HepG2 (cell line): Measurements from ENCODE around the gene NGEF. TPM values are rescaled to one million over a fixed set of nuclear protein-coding genes. Genes with fewer than 3 reads are reported as not detected.

Source experiments
- ELF3 ChIP-seq: IDR thresholded peaks from 2 replicates; pipeline ENCODE4 v1.6.1; 2016; ENCODE audit warnings: missing genetic modification reagents, missing compliant biosample characterization
- ETV6 ChIP-seq: sonication (generic); formaldehyde crosslinking; conservative IDR thresholded peaks from 2 replicates; pipeline ENCODE4 v1.4.0; 2020; ENCODE audit warnings: missing genetic modification reagents
- FOXK1 ChIP-seq: sonication (generic); formaldehyde crosslinking; IDR thresholded peaks from 2 replicates; pipeline ENCODE4 v1.4.0; 2020; ENCODE audit warnings: low read depth, missing genetic modification reagents, borderline replicate concordance
- GPN1 ChIP-seq: sonication (generic); formaldehyde crosslinking; IDR thresholded peaks from 2 replicates; pipeline ENCODE4 v1.5.1; 2020; ENCODE audit warnings: missing genetic modification reagents, borderline replicate concordance
- KDM3A ChIP-seq: IDR thresholded peaks from 2 replicates; pipeline ENCODE4 v1.6.1; 2018; ENCODE audit warnings: low read depth, missing compliant biosample characterization
- ZNF235 ChIP-seq: sonication (generic); formaldehyde crosslinking; IDR thresholded peaks from 2 replicates; pipeline ENCODE4 v1.8.1; 2023; ENCODE audit warnings: mild to moderate bottlenecking, missing genetic modification reagents, borderline replicate concordance
- ZNF317 ChIP-seq: sonication (generic); formaldehyde crosslinking; IDR thresholded peaks from 2 replicates; pipeline ENCODE4 v1.5.0; 2020; ENCODE audit warnings: mild to moderate bottlenecking, missing genetic modification reagents
- ZNF333 ChIP-seq: sonication (generic); formaldehyde crosslinking; IDR thresholded peaks from 2 replicates; pipeline ENCODE4 v1.4.0; 2020; ENCODE audit warnings: mild to moderate bottlenecking, missing genetic modification reagents, borderline replicate concordance
- ZNF766 ChIP-seq: sonication (generic); formaldehyde crosslinking; IDR thresholded peaks from 2 replicates; pipeline ENCODE4 v1.5.0; 2020; ENCODE audit warnings: missing genetic modification reagents, borderline replicate concordance
- polyA plus RNA-seq, 8 experiments: library from polyadenylated mRNA; depleted of rRNA in 3 of 8; stranded (reverse) in 7 of 8; unstranded in 1 of 8; fragments of >200 nt; fragmentation: Illumina TruSeq in 4 of 8; extraction: Trizol in 4 of 8; gene quantifications; 2 replicates each; pipeline versions ENCODE4 v1.2.1 to v1.2.3, GENCODE V29; 2011 to 2016; ENCODE audit warnings: low read depth in 4 of 8, missing spikeins in 1 of 8, mixed read lengths in 1 of 8; ENCODE audit not compliant: insufficient read depth in 1 of 8
- total RNA-seq, 5 experiments: library from RNA; depleted of rRNA; stranded (reverse); fragments of >200 nt; fragmentation: Illumina TruSeq; extraction: Trizol; gene quantifications; 2 replicates each; pipeline ENCODE4 v1.2.3, GENCODE V29; 2016; ENCODE audit warnings: low read depth in 1 of 5
- TF ChIP-seq, protein P1 (sequence below): IDR thresholded peaks from 2 replicates; pipeline ENCODE4 v1.6.1; 2016; ENCODE audit warnings: low read depth
- TF ChIP-seq, protein P2 (sequence below): sonication (generic); formaldehyde crosslinking; IDR thresholded peaks from 2 replicates; pipeline ENCODE4 v1.4.0; 2020; ENCODE audit warnings: missing genetic modification reagents, mild to moderate bottlenecking, borderline replicate concordance
- TF ChIP-seq, protein P3 (sequence below): sonication (generic); formaldehyde crosslinking; IDR thresholded peaks from 2 replicates; pipeline ENCODE4 v1.4.0; 2020; ENCODE audit warnings: mild to moderate bottlenecking, low read depth, missing genetic modification reagents
- TF ChIP-seq, protein P4 (sequence below): sonication (generic); formaldehyde crosslinking; conservative IDR thresholded peaks from 2 replicates; pipeline ENCODE4 v1.8.0; 2022; ENCODE audit warnings: missing genetic modification reagents
- TF ChIP-seq, protein P5 (sequence below): sonication (generic); formaldehyde crosslinking; IDR thresholded peaks from 2 replicates; pipeline ENCODE4 v1.8.1; 2023; ENCODE audit warnings: mild to moderate bottlenecking, missing genetic modification reagents
- TF ChIP-seq, protein P6 (sequence below): sonication (generic); formaldehyde crosslinking; IDR thresholded peaks from 2 replicates; pipeline ENCODE4 v1.8.1; 2022; ENCODE audit warnings: low read depth, mild to moderate bottlenecking, missing genetic modification reagents

Gene NGEF
- total and polyA plus RNA-seq, 2 of the 13 experiments (the other 11 are each of a cell fraction or from before 2014, with no cell fraction given), result 14.4 to 36.9 TPM

DNA sequence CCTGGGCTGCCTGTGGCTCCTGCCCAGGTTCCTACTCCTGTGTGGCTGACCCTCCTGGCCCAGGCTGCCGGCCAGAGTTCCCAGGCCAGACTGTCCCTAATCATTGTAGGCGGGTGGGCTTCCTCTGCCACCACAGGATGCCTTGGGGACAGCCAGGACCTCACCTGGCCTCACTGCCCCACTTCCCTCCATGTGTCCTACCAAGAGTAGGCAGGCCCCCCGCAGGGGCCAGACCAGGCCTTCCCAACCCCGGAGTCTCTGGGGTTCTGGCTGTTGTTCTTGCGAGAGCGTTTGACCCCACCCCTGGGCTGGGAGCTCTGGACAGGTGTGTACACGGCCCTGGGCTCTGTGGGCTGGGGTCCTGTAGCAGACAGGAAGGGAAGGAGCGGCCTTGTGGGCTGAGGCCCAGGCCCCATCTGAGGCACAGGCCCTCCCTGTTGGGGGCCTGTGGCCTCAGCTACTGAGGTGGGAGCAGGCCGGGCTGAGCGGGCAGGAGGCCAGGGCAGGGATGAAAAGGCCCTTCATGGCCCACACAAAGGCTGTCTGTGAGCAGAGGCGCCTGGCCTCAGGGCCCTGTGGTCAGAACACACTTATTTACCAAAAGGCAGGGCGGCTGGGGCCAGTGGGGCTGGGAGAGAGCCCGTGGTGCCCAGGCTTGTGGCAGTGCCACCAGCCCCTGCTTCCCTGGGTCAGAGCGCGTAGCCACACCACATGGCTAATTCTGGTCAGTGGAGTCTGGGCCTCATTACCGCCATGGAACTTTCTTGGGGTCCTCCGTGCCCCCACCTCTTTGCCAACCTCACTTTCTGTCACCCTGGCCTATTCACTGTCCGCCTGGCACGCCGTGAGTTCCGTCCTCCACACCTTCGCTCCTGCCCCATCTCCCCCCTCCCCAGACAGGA, 141.0 kb downstream of the NGEF start (continued):
- TF ChIP-seq, protein P1, sequence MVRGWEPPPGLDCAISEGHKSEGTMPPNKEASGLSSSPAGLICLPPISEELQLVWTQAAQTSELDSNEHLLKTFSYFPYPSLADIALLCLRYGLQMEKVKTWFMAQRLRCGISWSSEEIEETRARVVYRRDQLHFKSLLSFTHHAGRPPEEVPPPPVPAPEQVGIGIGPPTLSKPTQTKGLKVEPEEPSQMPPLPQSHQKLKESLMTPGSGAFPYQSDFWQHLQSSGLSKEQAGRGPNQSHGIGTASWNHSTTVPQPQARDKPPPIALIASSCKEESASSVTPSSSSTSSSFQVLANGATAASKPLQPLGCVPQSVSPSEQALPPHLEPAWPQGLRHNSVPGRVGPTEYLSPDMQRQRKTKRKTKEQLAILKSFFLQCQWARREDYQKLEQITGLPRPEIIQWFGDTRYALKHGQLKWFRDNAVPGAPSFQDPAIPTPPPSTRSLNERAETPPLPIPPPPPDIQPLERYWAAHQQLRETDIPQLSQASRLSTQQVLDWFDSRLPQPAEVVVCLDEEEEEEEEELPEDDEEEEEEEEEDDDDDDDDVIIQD (CRISPR knock-in tag), result no peak
- TF ChIP-seq, protein P2, sequence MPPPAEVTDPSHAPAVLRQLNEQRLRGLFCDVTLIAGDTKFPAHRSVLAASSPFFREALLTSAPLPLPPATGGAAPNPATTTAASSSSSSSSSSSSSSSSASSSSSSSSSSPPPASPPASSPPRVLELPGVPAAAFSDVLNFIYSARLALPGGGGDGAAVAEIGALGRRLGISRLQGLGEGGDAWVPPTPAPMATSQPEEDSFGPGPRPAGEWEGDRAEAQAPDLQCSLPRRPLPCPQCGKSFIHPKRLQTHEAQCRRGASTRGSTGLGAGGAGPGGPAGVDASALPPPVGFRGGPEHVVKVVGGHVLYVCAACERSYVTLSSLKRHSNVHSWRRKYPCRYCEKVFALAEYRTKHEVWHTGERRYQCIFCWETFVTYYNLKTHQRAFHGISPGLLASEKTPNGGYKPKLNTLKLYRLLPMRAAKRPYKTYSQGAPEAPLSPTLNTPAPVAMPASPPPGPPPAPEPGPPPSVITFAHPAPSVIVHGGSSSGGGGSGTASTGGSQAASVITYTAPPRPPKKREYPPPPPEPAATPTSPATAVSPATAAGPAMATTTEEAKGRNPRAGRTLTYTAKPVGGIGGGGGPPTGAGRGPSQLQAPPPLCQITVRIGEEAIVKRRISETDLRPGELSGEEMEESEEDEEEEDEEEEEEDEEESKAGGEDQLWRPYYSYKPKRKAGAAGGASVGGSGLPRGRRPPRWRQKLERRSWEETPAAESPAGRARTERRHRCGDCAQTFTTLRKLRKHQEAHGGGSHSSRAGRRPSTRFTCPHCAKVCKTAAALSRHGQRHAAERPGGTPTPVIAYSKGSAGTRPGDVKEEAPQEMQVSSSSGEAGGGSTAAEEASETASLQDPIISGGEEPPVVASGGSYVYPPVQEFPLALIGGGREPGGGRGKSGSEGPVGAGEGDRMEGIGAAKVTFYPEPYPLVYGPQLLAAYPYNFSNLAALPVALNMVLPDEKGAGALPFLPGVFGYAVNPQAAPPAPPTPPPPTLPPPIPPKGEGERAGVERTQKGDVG (CRISPR knock-in tag), result 0 out of 2 replicates have a peak, but pooled peaks have one; percentile 18
- TF ChIP-seq, protein P3, sequence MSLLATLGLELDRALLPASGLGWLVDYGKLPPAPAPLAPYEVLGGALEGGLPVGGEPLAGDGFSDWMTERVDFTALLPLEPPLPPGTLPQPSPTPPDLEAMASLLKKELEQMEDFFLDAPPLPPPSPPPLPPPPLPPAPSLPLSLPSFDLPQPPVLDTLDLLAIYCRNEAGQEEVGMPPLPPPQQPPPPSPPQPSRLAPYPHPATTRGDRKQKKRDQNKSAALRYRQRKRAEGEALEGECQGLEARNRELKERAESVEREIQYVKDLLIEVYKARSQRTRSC (CRISPR knock-in tag), result no peak
- no peak; the same call in 1 of the 2 replicates for TF ChIP-seq ZNF317 (CRISPR knock-in tag)
- TF ChIP-seq ZNF235 (CRISPR knock-in tag), result peak; percentile 10; the same call in 1 of the 2 replicates
- TF ChIP-seq GPN1 (CRISPR knock-in tag), result no peak
- no peak for TF ChIP-seq KDM3A
- TF ChIP-seq, protein P4, sequence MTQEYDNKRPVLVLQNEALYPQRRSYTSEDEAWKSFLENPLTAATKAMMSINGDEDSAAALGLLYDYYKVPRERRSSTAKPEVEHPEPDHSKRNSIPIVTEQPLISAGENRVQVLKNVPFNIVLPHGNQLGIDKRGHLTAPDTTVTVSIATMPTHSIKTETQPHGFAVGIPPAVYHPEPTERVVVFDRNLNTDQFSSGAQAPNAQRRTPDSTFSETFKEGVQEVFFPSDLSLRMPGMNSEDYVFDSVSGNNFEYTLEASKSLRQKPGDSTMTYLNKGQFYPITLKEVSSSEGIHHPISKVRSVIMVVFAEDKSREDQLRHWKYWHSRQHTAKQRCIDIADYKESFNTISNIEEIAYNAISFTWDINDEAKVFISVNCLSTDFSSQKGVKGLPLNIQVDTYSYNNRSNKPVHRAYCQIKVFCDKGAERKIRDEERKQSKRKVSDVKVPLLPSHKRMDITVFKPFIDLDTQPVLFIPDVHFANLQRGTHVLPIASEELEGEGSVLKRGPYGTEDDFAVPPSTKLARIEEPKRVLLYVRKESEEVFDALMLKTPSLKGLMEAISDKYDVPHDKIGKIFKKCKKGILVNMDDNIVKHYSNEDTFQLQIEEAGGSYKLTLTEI (CRISPR knock-in tag), result no peak
- TF ChIP-seq ZNF766 (CRISPR knock-in tag), result 0 out of 2 replicates have a peak, but pooled peaks have one; percentile 6
- TF ChIP-seq ZNF333 (CRISPR knock-in tag), result no peak; the same call in 1 of the 2 replicates
- TF ChIP-seq, protein P5, sequence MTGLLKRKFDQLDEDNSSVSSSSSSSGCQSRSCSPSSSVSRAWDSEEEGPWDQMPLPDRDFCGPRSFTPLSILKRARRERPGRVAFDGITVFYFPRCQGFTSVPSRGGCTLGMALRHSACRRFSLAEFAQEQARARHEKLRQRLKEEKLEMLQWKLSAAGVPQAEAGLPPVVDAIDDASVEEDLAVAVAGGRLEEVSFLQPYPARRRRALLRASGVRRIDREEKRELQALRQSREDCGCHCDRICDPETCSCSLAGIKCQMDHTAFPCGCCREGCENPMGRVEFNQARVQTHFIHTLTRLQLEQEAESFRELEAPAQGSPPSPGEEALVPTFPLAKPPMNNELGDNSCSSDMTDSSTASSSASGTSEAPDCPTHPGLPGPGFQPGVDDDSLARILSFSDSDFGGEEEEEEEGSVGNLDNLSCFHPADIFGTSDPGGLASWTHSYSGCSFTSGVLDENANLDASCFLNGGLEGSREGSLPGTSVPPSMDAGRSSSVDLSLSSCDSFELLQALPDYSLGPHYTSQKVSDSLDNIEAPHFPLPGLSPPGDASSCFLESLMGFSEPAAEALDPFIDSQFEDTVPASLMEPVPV (CRISPR knock-in tag), result peak; percentile 93
- TF ChIP-seq ELF3 (CRISPR knock-in tag), result peak; percentile 58
- TF ChIP-seq, protein P6, sequence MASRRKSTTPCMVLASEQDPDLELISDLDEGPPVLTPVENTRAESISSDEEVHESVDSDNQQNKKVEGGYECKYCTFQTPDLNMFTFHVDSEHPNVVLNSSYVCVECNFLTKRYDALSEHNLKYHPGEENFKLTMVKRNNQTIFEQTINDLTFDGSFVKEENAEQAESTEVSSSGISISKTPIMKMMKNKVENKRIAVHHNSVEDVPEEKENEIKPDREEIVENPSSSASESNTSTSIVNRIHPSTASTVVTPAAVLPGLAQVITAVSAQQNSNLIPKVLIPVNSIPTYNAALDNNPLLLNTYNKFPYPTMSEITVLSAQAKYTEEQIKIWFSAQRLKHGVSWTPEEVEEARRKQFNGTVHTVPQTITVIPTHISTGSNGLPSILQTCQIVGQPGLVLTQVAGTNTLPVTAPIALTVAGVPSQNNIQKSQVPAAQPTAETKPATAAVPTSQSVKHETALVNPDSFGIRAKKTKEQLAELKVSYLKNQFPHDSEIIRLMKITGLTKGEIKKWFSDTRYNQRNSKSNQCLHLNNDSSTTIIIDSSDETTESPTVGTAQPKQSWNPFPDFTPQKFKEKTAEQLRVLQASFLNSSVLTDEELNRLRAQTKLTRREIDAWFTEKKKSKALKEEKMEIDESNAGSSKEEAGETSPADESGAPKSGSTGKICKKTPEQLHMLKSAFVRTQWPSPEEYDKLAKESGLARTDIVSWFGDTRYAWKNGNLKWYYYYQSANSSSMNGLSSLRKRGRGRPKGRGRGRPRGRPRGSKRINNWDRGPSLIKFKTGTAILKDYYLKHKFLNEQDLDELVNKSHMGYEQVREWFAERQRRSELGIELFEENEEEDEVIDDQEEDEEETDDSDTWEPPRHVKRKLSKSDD (CRISPR knock-in tag), result no peak
- no peak; the same call in 1 of the 2 replicates for TF ChIP-seq ETV6 (CRISPR knock-in tag)
- 0 out of 2 replicates have a peak, but pooled peaks have one; percentile 13 for TF ChIP-seq FOXK1 (CRISPR knock-in tag)
